Chondrocyte (in vitro differentiated cells): ENCODE results near the gene MAP3K8. TPM values are rescaled to one million over a fixed set of nuclear protein-coding genes. Genes with fewer than 3 reads are reported as not detected.
"Not testable (repeated sequence)": the region's sequence is repeated elsewhere in the genome, so short reads cannot be mapped to it uniquely, and the experiment has no call there.

ENCODE experiments used
- DNase-seq: peaks from one replicate; pipeline ENCODE4 v3.0.0; 2021; ENCODE audit warnings: mixed read lengths, low spot score
- H3K27ac Mint-ChIP-seq: one replicate; pipeline ENCODE4 v1.8.0; 2021; ENCODE audit warnings: mild to moderate bottlenecking, moderate library complexity, mixed read lengths; ENCODE audit not compliant: unreplicated experiment
- H3K27me3 Mint-ChIP-seq: 2 replicates; pipeline ENCODE4 v1.8.0; 2021; ENCODE audit warnings: low read depth, mixed read lengths
- H3K36me3 Mint-ChIP-seq: 2 replicates; pipeline ENCODE4 v1.8.0; 2021; ENCODE audit warnings: low read depth, mixed read lengths
- H3K4me1 Mint-ChIP-seq: 2 replicates; pipeline ENCODE4 v1.8.0; 2021; ENCODE audit warnings: low read depth, mild to moderate bottlenecking, mixed read lengths
- H3K4me3 Mint-ChIP-seq: one replicate; pipeline ENCODE4 v1.8.0; 2021; ENCODE audit warnings: mild to moderate bottlenecking, moderate library complexity, mixed read lengths; ENCODE audit not compliant: unreplicated experiment
- H3K9me3 Mint-ChIP-seq: 2 replicates; pipeline ENCODE4 v1.8.0; 2021; ENCODE audit warnings: low read depth, mixed read lengths
- CTCF ChIP-seq: fragments of 200-600 bp; sonication (generic); IDR thresholded peaks from 2 replicates; pipeline ENCODE4 v1.5.0; 2021; ENCODE audit warnings: antibody characterized with exemption, mild to moderate bottlenecking, moderate library complexity
- total RNA-seq: library from RNA; stranded (reverse); gene quantifications from 3 replicates; pipeline ENCODE4 v1.2.1, GENCODE V29; 2021

Gene MAP3K8
- total RNA-seq, 1 donor from 2014 or later = 9.4 TPM

GRCh38 chr10:30464675-30465074, 30.7 kb downstream of the MAP3K8 start:
- H3K4me3 Mint-ChIP-seq = no peak overlapping the region
- H3K4me1 Mint-ChIP-seq = peaks cover 20% of the 10 kb centered on the region
- no peaks in the 10 kb centered on the region for H3K9me3 Mint-ChIP-seq
- no peaks in the 10 kb centered on the region for H3K27me3 Mint-ChIP-seq
- peaks cover 15% of the 10 kb centered on the region for H3K36me3 Mint-ChIP-seq
- H3K27ac Mint-ChIP-seq = no peak overlapping the region
- no peak for TF ChIP-seq CTCF
- DNase-seq = no peak

- no peak for DNase-seq
- no peaks in the 10 kb centered on the region for H3K9me3 Mint-ChIP-seq
- peaks cover 3% of the 10 kb centered on the region for H3K36me3 Mint-ChIP-seq
- peaks cover 15% of the 10 kb centered on the region for H3K4me1 Mint-ChIP-seq
- no peak for TF ChIP-seq CTCF
- no peak overlapping the region for H3K27ac Mint-ChIP-seq
- H3K4me3 Mint-ChIP-seq = no peak overlapping the region
- H3K27me3 Mint-ChIP-seq = no peaks in the 10 kb centered on the region
Measured at GRCh38 chr10:30466445-30466844, 32.5 kb downstream of the MAP3K8 start.

GRCh38 chr10:30467651-30468338, 33.8 kb downstream of the MAP3K8 start:
- H3K4me3 Mint-ChIP-seq = no peak overlapping the region
- peaks cover 15% of the 10 kb centered on the region for H3K4me1 Mint-ChIP-seq
- no peak overlapping the region for H3K27ac Mint-ChIP-seq
- H3K9me3 Mint-ChIP-seq = no peaks in the 10 kb centered on the region
- H3K36me3 Mint-ChIP-seq = no peaks in the 10 kb centered on the region
- H3K27me3 Mint-ChIP-seq = no peaks in the 10 kb centered on the region
- DNase-seq = no peak
- no peak for TF ChIP-seq CTCF

- no peak overlapping the region for H3K27ac Mint-ChIP-seq
- H3K9me3 Mint-ChIP-seq = no peaks in the 10 kb centered on the region
- H3K36me3 Mint-ChIP-seq = no peaks in the 10 kb centered on the region
- H3K4me1 Mint-ChIP-seq = no peaks in the 10 kb centered on the region
- no peak overlapping the region for H3K4me3 Mint-ChIP-seq
- no peak for TF ChIP-seq CTCF
- DNase-seq = no peak
- H3K27me3 Mint-ChIP-seq = no peaks in the 10 kb centered on the region
Measured at GRCh38 chr10:30472414-30473155, 38.6 kb downstream of the MAP3K8 start.

- H3K36me3 Mint-ChIP-seq, H3K4me3 Mint-ChIP-seq, H3K27me3 Mint-ChIP-seq, H3K27ac Mint-ChIP-seq, H3K9me3 Mint-ChIP-seq, H3K4me1 Mint-ChIP-seq, DNase-seq: not testable (repeated sequence)
Measured at GRCh38 chr10:30475515-30475914, 41.5 kb downstream of the MAP3K8 start.
